CD1c-positive myeloid dendritic cell (primary cell): ENCODE results near the gene ATP8A2.

Source experiments
- DNase-seq: peaks from one replicate; pipeline ENCODE4 v3.0.0-alpha.2; 2016; ENCODE audit errors: extremely low spot score

ATP8A2 gene

DNA sequence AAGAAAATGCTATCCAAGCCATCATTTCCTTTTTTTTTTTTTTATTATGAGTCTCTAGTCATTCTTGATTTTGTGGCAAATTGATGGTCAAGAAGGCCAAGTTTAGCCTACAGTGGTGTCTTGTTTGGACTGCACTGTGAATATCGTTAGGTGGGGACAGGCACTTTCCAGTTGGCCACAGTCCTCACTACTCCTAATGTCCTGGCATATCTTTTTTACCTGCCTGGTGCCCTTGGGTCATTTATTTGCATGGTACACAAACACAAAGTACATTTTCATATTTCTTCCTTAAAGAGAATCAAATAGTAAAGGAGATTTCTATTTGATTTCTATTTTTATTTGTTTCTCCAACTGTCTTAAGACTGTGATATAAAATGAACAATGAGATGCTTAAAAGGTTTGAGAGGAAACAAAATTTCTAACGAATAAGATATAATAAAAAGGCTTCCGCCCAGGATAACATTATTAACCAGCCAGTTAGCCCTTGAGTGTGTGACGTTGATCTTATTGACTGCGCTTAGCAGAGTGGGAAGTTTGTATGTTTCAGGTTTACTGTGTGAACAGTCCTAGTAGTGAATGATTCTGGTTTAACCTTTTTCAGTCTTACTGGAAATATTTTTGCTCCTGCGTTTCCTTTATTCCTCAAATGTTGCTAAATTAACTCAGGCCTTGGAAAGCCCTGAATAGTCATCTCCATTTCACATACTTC lies 312.0 kb downstream of the ATP8A2 start:
- DNase-seq = no peak

DNA sequence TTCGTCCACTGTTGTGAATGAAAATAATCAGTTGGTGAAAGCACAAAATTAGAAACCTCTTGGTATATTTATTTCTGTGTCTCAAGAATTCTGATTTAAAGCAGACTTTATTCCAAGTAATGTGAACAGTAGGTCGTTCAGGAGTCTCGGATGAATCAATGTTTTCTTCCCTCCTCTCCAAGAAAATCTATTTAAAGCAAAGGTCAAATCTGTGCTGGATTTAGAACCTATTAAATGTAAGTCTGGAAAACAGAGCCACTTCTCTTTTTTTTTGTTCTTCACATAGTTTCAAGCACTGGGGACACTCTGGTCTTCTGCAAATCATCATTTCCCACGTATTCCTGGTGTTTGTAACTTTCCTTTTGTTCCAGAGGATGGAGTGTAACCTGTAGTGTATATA lies 312.7 kb downstream of the ATP8A2 start:
- no peak for DNase-seq

DNA sequence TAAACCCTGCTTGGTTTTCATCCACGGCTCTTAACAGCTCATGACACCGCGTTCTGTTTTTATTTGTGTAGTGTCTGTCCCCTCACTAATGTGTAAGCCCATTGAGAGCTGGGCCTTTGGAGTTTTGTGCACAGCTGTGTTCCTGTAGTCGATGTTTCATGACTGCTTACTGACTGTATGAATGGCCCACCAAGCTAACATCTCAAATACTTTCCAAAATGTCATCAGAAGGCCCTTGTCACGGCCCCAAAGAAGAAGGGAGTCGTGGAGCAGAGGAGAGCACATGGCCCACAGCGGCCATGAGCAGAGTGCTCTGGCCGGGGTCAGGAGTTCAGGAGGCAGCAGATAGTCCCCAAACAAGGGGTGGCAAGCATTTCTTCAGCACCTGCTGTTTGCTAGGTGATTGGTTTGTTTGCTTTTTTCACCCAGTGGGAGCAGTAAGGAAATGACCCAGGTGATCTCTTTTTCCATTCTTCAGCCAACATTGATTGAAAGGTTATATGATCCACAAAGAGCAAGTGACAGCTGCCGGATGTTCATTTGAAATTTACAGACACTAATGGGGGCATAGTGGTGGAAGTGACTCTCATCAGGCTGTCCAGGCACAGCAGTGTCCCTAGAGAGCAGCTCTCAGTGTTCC lies 315.2 kb downstream of the ATP8A2 start:
- no peak for DNase-seq

DNA sequence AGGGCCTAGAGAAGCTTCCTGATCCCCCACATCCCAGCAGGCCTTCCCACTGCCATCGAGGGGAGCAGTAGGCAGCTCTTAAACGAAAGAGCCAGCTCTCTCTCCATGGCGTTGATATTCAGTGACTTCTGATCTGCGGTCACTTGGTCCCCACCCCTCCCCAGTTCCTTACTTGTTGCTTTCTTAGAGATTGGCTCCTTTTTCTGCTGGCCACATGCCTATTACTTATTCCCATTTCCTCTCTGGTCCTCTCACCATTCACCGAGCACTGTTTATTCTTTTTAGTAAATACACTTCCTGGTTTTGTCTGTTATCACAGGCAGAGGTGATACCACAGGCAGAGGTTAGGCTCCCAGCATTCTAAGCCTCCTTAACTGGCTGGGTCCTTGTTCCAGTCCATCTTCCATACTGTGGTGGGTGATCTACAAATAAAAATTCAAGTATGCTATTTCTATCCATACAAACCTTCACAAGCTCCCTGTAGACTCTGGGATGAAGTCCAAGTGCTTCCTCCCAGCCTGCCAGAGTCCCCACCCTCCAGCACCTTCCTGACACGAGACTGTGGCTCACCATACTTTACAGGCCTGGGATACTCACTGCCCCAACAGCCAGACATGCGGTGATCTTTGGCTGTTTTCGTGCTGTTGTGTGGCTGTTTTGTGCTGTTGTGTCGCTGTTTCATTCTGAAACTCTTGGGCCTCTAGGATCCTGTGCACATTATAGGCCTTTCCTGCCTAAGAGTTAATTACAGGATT lies 315.9 kb downstream of the ATP8A2 start:
- no peak for DNase-seq

DNA sequence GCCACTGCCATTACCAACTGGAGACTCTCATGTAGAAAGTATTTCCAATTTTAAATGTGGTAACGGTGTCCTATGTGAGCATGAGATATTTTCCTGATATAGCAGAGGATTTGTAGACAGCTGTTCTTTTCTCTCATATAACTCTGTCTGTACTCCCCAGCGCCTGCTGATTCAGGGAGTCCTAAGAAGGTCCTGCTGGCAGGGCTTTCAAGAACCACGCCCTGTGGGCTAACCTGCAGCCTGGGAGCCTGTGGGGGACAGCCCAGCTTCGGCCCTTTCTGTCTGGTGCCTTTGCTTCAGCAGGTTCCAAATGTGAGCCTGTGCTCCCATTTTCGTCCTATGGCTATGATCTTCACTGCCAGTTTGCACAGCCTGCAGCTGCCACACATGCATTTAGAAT lies 316.8 kb downstream of the ATP8A2 start:
- no peak for DNase-seq

DNA sequence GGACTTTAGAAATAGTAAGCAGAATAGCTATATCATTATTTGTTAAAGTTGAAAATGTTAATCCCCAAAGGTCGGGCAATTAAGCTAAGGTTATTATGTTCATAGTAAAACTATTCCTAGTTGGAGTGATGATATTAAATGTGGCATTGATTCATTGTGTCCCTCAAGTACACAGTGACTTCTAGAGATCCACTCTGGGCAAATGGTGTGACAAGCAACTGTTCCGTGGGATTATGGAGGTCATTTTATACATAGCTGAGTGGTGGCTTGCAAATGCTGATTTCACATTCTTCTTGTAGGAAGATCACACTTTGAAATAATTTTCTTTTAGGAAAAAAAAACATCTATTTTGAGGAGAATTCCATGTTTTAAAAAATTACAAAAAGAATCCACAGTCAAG lies 317.8 kb downstream of the ATP8A2 start:
- no peak for DNase-seq

DNA sequence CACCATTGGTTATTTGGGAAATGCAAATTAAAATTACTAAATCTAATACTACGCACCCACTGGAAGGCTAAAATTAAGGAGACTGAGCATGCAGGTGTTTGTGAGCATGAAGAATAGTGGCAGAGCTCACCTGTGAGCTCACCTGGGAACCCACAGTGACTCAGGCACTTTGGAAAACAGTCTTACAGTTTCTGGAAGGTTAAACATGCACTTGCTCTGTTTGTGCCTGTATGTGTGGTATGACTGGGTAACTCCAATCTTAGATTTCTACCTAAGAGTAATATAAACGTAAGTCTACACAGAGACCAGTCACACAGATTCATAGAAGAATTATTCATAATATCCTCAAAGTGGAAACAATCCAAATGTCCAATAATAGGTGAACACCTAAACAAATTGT lies 318.8 kb downstream of the ATP8A2 start:
- no peak for DNase-seq

DNA sequence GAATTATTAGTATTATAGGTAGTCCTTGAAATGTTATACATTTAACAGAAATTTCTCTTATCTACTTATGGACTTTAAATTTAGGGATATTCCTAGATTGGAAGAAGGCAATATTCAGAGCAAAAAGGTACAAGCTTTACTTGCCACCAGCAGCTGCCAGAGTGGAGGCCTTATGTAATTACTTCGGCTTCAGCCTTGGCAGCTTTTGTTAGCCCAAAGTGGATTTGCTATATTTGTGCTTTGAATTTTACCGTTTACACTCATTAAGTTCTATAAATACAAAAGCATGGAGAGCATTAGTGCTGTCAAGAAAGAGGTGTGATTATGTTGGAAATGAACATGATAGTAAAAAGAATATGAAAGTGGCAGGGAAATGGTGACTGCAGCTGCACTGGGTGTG lies 319.9 kb downstream of the ATP8A2 start:
- DNase-seq = no peak

DNA sequence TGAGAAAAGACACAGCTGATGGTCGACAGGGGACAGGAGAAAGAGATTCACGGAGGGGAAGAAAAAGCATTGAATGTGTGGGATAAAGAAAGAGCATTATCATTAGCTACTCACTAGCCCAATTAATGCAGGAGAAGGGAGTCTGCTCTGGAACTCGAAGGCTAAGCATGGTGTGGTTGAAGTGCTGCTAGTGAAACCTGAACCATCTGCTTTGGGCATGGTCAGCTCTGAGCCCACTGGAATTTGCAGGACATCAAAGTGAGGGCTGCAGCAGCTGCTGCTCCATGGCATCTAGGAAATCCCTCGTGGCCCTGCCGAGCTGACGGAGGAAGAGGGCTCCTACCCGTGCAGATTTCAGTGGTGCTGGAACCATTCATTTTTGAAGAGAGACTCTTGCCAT lies 320.3 kb downstream of the ATP8A2 start:
- DNase-seq = no peak

DNA sequence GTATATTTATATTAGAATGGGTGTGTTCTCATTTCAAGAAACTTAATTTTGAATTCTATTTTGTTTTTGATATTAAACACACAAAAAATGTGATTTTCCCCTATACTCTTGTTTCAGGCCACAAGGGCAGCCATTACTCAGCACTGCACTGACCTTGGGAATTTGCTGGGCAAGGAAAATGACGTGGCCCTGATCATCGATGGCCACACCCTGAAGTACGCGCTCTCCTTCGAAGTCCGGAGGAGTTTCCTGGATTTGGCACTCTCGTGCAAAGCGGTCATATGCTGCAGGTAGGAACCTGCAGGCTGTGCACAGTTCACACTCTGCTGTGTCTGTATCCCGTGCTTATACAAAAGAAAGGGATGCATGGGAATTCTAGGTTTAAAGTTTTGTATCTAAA lies 327.3 kb downstream of the ATP8A2 start:
- no peak for DNase-seq

DNA sequence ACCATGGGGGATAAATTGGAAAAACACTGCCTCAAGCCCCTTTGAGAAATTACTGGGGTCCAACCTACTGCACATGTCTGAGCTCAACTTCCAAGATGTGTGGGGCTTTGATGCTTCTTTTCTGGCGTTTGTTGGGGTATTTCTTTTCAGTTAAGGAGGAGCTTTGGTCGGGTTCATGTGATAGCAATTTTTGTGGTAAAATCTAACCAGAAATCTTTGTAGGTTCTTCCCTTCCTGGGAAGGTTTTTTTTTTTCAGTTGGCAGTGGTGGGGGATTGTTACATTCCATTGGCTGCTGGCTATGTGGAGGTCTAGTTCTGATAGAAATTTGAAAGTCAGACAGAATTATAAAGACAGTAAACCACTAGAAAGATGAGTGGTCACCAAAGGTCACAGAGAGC lies 327.8 kb downstream of the ATP8A2 start:
- DNase-seq = no peak

DNA sequence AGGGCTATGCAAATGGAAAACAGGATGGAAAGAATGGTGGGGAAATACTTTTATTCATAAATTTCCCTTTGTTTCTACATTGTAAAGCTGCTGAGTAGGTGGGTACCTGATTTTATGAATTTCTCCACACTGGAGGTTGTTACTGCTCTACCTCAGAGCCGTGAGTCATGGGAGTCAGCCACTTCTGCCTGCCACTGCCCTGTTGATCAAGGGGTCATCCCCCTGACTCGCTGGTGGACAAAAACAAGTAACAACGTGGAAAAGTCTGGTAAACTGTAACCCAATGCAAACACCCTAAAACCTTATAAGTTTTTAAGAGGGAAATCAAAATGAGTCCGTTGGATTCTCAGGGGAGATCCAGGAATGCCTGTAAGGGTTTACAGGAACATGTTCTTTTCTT lies 329.5 kb downstream of the ATP8A2 start:
- no peak for DNase-seq

DNA sequence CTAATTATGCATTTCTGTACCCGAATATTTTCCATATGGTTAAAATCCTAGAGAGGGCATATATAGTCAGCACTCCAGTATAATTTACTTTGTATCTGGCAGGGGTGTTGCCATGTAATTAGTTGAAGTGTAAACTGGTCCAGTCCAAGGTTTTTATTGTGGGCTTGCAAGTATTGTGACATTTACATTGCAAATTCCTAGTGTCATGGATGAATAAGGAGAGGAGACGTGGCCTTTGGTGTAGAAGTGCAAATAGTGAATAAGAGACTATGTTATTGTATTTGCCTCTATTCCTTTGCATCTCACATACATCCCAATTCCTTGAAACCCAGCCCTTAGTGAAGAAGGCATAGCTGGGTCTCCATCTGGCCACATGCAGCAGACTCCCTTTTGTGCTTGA lies 330.6 kb downstream of the ATP8A2 start:
- no peak for DNase-seq

DNA sequence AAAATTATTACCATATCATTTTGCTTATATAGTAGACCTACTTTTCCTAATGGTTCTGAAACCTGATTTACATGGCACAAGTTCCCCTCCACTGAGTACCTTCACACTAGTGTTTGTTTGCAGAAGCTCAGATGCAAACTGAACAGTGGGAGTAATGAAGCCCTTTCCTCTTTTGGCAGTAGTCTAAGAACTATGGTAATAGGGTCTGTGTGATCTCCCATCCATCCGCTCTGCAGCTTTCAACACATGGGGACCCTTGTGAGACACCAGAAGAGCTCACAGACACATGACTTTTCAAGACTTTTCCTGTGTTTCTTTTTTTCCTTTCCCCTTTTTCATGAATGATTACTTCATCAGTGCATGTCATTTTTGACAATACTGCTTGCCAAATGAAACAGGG lies 336.0 kb downstream of the ATP8A2 start:
- no peak for DNase-seq

DNA sequence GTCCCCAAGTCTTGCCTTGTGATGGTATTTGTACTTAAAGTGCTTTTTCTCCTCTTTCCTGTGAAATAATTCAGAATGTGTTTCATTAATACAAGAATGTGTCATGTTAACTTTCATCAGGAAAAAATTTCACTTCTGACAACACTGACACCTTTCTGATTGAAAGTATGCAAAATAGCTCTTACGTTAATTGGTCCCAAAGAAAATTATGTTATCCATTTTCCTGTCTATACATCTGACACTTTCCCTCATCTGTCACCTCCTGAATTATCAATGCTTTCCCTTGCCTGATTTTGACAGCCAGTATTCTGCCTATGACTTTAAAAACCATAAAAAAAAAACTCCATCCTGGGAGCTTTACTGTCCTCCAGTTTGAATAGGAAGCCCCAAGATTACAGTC lies 336.5 kb downstream of the ATP8A2 start:
- no peak for DNase-seq

DNA sequence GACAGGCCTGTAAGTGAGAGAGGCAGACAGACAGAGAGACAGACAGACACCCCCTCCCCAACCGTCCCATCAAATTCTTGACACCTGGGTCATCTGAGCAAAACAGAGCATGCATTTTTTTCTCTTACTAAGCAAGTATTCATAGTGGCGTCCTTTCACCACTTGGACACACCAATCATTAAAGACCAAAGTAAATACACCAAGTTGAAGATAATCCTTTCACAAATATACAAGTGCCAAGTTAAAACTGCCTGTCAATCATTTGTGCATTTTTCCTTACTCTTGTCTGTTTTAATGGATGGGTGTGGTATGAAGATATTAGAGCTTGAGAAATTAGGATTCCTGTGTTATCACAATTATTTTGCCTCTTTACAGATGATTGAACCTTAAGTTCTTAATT lies 337.3 kb downstream of the ATP8A2 start:
- DNase-seq = no peak

DNA sequence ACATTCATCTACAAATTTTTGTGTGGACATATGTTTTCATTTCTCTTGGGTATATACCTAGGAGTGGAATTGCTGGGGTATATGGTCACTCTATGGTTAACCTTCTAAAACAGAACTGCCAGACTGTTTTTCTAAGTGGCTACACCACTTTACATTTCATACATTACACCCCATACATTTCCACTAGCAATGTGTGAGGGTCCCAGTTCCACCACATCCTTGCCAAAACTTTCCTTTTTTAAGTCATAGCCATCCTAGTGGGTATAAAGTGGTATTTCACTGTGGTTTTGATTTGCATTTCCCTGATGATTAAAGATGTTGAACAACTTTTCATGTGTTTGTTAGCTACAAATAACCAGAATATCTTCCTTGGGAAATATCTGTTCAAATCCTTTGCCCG lies 344.0 kb downstream of the ATP8A2 start:
- no peak for DNase-seq

DNA sequence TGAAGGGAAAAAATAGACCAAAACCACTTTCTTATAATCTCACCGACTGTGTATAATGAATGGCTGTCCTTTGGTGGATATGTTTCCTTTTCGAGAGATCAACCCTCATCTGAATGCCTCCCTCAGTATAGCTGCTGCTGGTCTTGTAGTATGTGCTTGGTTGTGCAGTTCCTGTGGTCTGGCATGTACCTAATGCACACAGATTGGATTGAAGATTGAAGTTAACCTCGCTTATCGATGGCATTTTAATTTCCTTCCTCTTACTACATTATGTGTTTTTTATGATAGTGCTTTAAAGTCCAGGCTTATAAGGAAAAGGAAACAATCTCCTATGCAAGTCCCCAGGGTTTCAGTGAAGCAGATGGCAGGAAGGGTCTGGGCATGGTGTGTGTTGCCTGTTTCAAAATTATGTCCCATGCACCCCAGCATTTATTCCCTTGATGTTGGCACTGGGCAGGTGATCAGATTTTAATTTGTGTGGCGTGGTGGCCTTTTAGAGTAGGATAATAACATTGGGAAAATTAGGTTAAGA lies 346.0 kb downstream of the ATP8A2 start:
- DNase-seq = no peak

DNA sequence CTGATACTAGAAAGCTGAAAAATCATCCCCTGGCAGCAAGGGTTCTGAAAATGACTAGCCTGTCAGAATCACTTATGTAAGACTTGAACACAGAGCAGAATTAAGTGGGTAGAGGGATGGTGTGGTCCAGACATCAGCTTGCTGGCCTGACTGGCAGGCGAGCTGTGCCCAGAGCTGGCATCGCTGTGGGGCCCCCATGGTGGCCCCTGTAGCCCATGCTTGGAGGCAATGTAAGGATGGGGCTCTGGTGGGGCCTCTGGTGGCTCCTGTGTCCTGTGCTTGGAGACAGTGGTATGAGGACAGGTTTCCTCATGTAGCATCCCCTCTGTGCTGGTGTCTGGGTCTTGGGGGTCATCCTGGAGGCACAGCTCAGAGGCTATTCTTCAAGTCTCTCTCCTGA lies 347.9 kb downstream of the ATP8A2 start:
- no peak for DNase-seq

DNA sequence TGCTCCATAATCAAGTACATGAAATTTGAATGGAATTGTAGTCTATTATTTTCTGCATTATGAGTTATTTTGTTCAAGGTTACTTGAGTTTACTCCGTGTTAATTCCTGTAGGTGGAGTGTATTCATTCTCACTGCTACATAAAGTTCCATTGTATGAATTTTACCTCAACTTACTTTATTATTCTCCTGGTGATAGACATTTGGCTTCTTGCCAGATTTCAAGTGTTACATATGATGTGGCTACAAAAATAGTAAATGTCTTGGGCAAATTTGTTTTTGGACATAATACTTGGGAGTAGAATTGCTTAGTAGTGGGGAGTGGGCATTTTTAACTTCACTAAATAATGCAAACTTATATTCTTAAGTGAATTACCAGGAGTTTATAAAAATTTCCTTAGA lies 351.1 kb downstream of the ATP8A2 start:
- DNase-seq = no peak

DNA sequence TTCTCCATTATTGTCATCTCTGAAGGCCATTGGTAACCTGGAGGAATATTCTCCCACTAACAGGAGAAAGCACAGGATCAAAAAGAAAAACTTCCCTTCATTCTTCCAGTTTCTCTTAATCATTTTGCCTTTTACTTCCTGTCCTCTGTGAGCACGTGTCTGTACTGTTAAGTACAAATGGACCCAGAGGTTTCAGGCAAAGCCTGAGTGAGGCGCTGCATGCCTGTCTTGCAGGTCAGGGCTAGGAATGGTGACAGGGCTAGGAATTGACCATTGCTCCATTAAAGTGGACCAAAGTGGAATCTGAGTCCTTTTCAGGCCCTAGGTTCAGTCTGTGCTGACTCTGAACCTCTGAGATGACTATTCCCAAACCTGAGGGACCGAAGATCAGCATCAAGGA lies 353.3 kb downstream of the ATP8A2 start:
- DNase-seq = no peak

DNA sequence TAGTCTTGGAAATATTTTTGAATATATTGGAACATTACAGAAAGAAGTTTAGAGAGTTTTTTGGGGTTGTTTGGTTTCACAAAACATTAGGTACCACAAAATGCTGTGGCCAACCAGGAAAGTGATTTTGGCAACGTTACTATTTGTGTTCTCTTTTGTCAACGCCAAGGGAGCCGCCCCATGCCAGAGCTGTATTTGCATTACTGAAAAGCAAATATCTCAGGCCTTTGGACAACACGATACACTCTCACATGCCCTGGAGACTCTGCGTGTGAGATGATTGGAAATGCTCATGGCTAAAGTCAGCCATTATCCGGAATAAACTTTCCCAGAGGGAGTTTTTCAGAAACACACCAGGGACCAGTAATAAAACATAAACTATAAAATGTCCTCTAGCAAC lies 355.5 kb downstream of the ATP8A2 start:
- no peak for DNase-seq

DNA sequence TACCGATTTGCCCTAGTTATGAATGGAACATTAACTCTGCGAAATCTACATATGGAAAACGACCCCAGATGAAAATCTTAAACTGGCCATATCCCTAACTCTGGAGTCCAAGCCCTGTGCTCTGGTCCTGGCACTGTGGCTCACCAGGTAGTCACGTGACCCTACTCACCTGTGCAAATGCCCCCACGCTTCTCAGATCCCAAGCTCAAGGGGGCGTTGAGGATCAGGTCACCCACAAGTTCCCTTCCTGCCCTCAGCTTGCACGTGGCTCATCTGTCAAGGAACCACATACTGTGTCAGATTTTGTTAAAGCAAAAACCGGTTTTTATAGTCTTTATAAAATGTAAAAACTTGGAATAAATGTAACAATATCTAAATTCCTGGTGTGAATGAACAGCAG lies 356.0 kb downstream of the ATP8A2 start:
- DNase-seq = no peak
